Fibroblast of the conjunctiva (primary cell): Measurements from ENCODE around the gene PTH1R.
A peak's percentile ranks its signal among the peaks of the same experiment; 100 is the strongest.

Source experiments
- DNase-seq: peaks from one replicate; pipeline ENCODE4 v3.0.0-alpha.2; 2010; ENCODE audit warnings: low read depth

The PTH1R gene

DNA sequence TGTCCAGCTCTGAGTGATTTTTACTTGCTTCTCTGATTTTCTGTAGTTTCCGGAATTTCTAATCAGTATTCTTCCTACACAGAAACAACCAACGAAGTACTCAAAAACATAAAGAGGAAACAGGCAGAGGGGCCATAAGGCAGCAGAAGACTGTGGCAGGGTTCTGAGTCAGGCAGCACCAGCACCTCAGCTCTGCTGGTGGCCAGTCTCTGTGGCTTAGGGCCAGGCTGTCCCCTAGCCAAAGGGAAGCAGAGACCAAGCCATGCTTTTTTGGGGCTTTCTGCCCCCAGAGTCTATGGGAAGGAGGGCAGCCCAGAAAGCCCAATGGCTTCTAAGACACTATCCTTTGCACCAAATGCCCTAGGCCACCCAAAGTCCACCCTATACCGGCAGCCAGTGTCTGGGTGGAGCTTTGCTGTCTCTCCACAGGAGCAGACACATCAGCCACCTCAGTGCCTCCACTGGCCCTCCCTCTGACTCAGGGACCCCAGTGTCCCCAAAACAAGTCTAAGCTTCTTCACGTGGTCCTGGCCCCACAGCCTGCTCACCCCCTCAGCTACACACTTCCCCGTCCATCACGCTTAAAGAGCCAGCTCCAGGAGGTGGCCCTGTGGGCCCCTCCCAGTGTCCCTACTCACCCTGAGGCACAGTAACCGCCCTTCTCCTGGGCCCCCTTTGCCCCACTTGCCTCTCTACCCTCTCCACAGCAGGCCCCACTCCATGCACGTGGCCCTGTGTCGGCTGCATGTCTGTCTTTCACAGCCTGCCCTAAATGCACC is 52.8 kb downstream of the PTH1R start:
- no peak for DNase-seq

DNA sequence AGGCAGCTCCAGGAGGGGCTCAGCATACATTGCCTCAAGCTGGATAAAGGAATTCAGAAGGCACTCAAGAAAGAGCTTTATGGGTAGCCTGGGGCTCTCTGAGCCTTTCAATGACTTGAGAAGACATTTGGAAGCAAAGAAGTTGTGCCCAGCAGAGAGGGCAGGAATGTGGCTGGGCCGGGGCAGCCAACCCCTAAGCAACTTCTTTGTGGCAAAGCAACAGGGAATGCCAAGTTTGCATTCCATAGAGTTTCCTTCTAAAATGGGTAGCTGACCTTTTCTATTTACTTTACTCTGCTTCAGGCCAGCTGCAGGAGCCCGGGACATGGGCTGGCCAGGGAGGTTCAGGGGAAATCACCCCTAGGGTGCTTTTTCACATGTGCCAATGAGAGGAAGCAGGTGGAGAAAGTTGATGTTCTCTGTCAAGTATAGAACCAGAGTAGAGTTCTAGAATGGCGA is 53.5 kb downstream of the PTH1R start:
- no peak for DNase-seq

DNA sequence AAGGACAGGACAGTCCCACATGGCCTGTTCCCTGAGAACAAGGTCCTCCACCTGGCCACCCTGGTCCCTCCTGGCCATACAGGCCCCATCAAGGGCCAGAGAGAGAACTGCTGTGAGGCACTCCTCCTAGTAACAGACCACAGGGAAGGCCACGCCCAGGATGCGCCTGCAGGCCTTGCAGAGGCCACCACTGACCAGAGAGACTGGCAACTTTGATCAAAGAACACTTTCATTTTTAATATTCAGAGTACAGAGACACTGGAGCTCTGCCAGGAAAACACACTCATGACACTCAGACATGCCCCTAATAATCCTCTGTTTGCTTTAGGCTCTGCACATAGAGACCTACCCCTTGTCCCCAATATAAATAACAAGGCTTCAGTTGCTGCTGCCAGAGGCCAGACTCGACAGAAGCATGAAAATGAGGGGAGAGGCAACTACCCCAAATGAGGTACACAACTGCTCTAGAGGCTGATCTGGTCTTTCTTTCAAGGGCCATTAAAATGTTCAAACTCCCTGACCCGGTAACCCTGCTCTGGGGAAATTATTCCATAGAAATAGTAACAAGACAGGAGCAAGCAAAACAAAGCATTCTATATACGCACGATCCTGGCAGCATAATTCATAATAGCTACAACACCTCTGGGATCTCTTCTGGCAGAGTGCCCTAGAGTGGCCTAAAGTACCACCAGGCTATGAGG is 54.3 kb downstream of the PTH1R start:
- DNase-seq: no peak

GRCh38 chr3:46932455-46933225 is 55.1 kb downstream of the PTH1R start:
- no peak for DNase-seq

- no peak for DNase-seq
Observed at GRCh38 chr3:46933261-46933660, 55.7 kb downstream of the PTH1R start.

GRCh38 chr3:46934072-46934471 is 56.6 kb downstream of the PTH1R start:
- DNase-seq: no peak

- no peak for DNase-seq
Observed at GRCh38 chr3:46934498-46935167, 57.1 kb downstream of the PTH1R start.

GRCh38 chr3:46935168-46935858 is 57.8 kb downstream of the PTH1R start:
- DNase-seq: peak; percentile 92

GRCh38 chr3:46935989-46936558 is 58.6 kb downstream of the PTH1R start:
- DNase-seq: no peak

GRCh38 chr3:46936733-46937250 is 59.3 kb downstream of the PTH1R start:
- no peak for DNase-seq

DNA sequence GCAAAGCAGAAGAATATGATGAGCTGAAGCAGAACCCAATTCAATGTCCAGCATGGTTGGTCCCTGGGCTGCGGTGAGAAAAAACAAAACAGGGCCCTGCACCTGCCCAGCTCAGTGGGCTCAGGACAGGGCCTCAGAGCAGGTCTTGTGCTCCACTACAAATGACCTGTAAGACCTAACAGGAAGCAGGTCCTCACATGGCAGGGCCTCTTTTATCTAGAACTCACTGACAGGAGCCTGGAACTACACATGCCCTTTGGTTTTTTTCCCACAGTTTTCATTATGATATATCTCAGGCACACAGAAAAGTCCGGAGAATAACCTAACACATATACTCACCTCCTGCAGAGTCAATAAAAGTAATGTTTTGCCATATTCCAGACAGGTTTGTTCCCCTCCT is 60.6 kb downstream of the PTH1R start:
- no peak for DNase-seq

DNA sequence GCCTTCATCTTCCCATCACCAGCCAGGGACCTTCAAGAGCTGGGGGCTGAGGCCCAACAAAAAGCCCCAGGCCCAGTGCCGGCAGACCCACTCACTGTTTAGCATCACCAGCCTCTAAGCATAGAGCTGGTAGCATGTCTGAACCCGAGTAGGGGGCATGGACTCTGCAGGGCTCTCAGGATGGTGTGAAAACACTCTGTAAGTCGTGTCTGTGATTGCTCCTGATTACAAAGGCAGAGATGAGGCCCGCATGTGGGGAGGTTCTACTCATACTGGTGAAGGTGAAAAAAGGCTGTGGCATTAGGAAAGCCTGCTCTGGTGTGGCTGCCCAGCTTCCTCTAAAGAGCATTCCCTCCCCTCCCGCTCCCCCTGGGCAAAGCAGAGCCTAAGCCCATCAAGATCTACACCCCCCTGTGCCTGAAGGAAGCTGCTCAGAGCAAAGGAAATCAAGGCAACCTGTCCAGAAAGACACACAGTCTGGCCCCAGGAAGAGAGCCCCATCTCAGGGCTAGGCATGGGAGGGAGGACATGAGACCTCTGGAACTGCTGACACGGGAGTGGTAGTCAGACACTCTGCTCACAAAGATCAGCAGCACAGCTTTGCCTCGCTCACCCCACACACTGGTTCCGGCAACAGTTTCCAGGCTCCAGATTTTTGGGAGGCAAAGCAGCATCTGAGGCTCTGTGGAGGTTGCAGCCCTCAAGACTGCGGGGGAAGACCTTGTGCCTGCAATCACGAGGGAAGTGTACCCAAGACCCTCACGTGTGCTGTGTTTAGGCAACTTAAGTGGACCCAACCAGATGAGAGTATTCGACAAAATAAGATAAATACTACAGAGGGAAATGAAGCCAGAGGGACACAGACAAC is 62.3 kb downstream of the PTH1R start:
- no peak for DNase-seq

GRCh38 chr3:46942076-46942475 is 64.6 kb downstream of the PTH1R start:
- DNase-seq: no peak

DNA sequence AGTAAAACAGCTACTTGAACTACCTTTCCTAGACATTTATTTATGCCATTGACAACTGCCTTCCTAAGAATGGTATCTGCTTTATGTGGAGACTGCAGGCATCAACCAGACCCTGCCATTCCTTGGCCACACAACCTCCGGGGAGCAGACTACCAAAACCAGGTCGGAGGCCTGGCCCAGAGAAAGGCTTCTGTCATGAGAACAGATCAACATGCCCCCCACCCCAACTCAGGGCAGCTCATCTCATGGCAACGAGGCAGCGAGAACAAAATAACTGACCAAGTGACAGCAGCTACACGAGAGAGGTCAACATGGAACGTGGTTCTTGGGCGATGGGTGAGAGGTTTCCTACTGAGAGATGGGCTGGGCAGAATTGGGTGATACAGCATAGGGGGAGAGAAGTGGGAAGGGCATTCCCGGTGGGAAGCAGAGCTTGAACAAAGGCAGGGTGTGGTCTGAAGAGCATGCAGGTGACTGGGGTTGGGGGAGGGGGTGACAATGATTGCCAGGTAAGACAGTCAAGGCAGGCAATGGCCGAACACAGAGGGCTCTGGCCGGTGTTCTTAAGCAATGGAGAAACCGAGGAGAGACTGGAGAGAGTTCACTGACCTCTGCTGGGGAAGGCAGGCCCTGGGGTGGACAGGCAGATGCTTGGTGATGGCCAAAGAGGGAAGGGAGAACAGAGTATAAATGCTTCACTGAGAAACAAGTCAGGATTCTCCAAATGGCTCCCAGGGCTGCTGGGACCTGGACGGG is 65.1 kb downstream of the PTH1R start:
- no peak for DNase-seq

DNA sequence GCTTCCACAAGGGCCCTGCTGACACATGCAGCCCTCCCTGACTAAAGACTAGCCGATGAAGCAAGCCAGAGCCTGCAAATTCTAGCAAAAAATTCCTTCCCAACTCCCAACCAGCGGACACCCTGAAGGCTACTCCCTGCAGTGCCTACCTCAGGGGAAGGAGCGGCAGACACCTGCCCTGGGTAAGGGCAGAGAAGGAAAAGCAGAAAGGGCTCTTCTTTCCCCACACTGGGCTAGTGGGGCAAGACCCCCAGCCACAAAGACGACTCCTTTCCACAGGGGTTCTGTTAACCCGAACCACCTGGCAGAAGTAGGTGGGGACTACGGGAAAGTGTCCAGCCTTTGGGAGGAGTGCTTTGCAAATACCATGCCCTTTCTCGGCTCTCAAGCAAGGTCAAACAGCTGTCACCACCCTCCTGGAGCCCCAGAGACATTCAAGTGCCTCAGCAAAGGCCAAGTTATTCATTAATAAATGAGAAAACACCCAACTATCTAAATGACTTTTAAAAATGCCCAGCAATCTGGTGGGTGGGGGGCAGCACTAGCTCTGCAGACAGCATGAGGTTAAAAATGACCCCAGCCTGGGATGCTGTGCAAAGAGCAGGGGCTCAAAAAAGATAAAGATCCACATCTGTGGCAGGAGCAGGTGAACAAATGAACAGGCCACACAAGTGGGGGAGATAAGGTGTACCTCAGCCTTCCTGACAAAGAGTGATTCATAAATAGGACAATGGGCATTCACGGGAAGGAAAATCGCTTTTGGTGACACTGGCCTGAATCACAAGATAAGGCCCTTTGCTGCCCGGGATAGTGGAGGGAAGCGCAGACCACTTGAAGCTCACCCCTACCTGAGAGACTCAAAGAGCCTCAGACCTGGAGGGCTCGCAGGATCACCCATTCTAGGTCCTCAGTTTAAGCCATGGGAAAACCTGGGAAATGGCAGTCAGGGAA is 66.0 kb downstream of the PTH1R start:
- no peak for DNase-seq

DNA sequence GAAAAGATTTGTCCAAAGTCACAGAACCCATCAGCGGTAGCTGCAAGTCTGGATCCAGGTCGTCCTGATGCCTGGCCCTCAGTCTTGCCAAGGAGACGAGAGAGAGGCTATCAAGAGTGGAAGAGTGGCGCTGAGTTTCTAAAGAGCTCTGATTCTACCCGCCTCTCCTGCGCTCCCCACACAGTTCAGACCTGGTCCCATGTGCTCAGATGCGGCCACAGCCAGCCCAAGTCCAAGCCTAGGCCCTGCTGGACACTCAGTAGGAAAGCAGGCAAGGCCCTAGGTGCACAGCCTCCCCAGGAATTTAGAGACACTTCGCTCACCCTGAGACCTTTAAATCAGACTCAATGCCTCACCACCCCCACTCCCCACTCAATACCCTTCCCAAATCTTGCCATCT is 66.7 kb downstream of the PTH1R start:
- no peak for DNase-seq

DNA sequence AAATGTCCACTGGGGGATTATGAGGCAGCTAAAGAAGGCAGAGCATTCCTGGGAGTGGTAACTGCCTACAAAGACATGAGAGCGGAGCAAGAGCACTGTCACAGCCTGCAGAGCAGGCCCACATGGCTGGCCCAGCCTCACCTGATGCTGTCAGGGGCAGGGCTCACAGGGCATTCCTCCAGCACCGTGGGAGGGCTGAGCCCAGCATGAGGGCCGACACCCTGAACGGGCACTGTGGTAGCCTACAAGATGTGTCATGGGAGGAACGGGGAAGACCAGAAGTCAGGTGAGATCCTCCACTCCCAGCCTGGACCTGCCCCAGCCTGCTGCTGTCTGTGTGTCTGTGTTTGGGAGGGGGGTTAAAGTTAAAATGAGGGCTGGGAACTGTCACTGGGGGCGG is 68.9 kb downstream of the PTH1R start:
- DNase-seq: no peak
